SK-N-SH (cell line): ENCODE measurements around the gene ELAC2.

ENCODE experiments used
- CHD2 ChIP-seq: fragments of 150-350 bp; IDR thresholded peaks from 2 replicates; pipeline ENCODE4 v1.6.1; 2018; ENCODE audit warnings: low read length; ENCODE audit not compliant: partially characterized antibody
- EZH2phosphoT487 ChIP-seq: fragments of 200-600 bp; sonication (generic); IDR thresholded peaks from 2 replicates; pipeline ENCODE4 v1.6.1; 2017; ENCODE audit warnings: low read depth, mixed run types, mild to moderate bottlenecking, antibody characterized with exemption, moderate library complexity, borderline replicate concordance
- GABPA ChIP-seq: IDR thresholded peaks from 2 replicates; pipeline ENCODE4 v1.4.0; 2012; ENCODE audit warnings: low read depth, mild to moderate bottlenecking
- NRF1 ChIP-seq: IDR thresholded peaks from 2 replicates; pipeline ENCODE4 v1.6.1; 2012; ENCODE audit warnings: low read depth, mild to moderate bottlenecking, low read length
- POLR2AphosphoS5 ChIP-seq: IDR thresholded peaks from 2 replicates; pipeline ENCODE4 v1.6.1; 2012; ENCODE audit warnings: low read depth, low read length
- RAD21 ChIP-seq: IDR thresholded peaks from 2 replicates; pipeline ENCODE4 v1.6.1; 2012; ENCODE audit warnings: mild to moderate bottlenecking, low read length
- RXRA ChIP-seq: IDR thresholded peaks from 2 replicates; pipeline ENCODE4 v1.4.0; 2012; ENCODE audit warnings: low read depth, mild to moderate bottlenecking, borderline replicate concordance
- TF ChIP-seq, protein P1 (sequence below): fragments of 200-600 bp; sonication (generic); IDR thresholded peaks from 2 replicates; pipeline ENCODE4 v1.6.1; 2017; ENCODE audit warnings: antibody characterized with exemption, mild to moderate bottlenecking, moderate library complexity
- TF ChIP-seq, protein P2 (sequence below): IDR thresholded peaks from 2 replicates; pipeline ENCODE4 v1.6.1; 2012; ENCODE audit warnings: mild to moderate bottlenecking, low read depth, low read length, moderate library complexity

DNA sequence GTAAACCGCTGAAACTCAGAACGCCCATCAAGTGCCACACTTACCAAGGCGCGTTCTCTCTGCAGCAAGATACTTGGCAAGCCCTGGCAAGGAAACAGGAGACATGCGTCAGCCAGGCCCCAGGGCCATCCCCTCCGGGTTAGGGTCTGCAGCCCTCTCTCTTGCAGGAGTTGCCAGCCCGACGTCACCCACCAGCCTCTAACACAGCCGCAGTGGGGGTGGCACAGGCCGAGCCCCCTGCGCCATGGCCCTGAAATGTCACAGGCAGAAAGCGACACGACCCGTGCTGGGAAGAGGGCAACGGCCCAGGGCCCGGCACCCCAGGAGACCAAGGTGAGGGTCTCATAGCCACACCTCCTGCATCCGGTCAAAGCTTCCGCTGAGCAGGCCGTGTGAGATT is 21.9 kb downstream of the ELAC2 start:
- TF ChIP-seq, protein P1, sequence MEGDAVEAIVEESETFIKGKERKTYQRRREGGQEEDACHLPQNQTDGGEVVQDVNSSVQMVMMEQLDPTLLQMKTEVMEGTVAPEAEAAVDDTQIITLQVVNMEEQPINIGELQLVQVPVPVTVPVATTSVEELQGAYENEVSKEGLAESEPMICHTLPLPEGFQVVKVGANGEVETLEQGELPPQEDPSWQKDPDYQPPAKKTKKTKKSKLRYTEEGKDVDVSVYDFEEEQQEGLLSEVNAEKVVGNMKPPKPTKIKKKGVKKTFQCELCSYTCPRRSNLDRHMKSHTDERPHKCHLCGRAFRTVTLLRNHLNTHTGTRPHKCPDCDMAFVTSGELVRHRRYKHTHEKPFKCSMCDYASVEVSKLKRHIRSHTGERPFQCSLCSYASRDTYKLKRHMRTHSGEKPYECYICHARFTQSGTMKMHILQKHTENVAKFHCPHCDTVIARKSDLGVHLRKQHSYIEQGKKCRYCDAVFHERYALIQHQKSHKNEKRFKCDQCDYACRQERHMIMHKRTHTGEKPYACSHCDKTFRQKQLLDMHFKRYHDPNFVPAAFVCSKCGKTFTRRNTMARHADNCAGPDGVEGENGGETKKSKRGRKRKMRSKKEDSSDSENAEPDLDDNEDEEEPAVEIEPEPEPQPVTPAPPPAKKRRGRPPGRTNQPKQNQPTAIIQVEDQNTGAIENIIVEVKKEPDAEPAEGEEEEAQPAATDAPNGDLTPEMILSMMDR = no peak
- TF ChIP-seq CHD2 (no peak), RXRA (no peak), GABPA (no peak), RAD21 (no peak), NRF1 (no peak), EZH2phosphoT487 (no peak), POLR2AphosphoS5 (no peak)
- TF ChIP-seq, protein P2, sequence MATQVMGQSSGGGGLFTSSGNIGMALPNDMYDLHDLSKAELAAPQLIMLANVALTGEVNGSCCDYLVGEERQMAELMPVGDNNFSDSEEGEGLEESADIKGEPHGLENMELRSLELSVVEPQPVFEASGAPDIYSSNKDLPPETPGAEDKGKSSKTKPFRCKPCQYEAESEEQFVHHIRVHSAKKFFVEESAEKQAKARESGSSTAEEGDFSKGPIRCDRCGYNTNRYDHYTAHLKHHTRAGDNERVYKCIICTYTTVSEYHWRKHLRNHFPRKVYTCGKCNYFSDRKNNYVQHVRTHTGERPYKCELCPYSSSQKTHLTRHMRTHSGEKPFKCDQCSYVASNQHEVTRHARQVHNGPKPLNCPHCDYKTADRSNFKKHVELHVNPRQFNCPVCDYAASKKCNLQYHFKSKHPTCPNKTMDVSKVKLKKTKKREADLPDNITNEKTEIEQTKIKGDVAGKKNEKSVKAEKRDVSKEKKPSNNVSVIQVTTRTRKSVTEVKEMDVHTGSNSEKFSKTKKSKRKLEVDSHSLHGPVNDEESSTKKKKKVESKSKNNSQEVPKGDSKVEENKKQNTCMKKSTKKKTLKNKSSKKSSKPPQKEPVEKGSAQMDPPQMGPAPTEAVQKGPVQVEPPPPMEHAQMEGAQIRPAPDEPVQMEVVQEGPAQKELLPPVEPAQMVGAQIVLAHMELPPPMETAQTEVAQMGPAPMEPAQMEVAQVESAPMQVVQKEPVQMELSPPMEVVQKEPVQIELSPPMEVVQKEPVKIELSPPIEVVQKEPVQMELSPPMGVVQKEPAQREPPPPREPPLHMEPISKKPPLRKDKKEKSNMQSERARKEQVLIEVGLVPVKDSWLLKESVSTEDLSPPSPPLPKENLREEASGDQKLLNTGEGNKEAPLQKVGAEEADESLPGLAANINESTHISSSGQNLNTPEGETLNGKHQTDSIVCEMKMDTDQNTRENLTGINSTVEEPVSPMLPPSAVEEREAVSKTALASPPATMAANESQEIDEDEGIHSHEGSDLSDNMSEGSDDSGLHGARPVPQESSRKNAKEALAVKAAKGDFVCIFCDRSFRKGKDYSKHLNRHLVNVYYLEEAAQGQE = no peak
